Ishikawa (cell line): ENCODE data around the gene RPN1.

Source experiments
- CEBPB ChIP-seq: IDR thresholded peaks from 2 replicates; pipeline ENCODE4 v1.6.1; 2012
- CREB1 ChIP-seq: IDR thresholded peaks from 2 replicates; pipeline ENCODE4 v1.6.1; 2012; ENCODE audit warnings: low read depth
- EGR1 ChIP-seq: IDR thresholded peaks from 2 replicates; pipeline ENCODE4 v1.6.1; 2012
- EP300 ChIP-seq: IDR thresholded peaks from 2 replicates; pipeline ENCODE4 v1.6.1; 2012; ENCODE audit warnings: borderline replicate concordance
- FOXM1 ChIP-seq: IDR thresholded peaks from 2 replicates; pipeline ENCODE4 v1.6.1; 2012; ENCODE audit warnings: low read depth, borderline replicate concordance
- MAX ChIP-seq: IDR thresholded peaks from 2 replicates; pipeline ENCODE4 v1.6.1; 2012
- NFIC ChIP-seq: IDR thresholded peaks from 2 replicates; pipeline ENCODE4 v1.6.1; 2012
- RAD21 ChIP-seq: IDR thresholded peaks from 2 replicates; pipeline ENCODE4 v1.6.1; 2012; ENCODE audit warnings: low read depth
- REST ChIP-seq: IDR thresholded peaks from 2 replicates; pipeline ENCODE4 v1.6.1; 2012; ENCODE audit warnings: low read depth, mild to moderate bottlenecking
- TAF1 ChIP-seq: IDR thresholded peaks from 2 replicates; pipeline ENCODE4 v1.6.1; 2012; ENCODE audit warnings: low read depth, mild to moderate bottlenecking
- TCF12 ChIP-seq: IDR thresholded peaks from 2 replicates; pipeline ENCODE4 v1.6.1; 2012; ENCODE audit warnings: low read depth
- TEAD4 ChIP-seq: IDR thresholded peaks from 2 replicates; pipeline ENCODE4 v1.6.1; 2012
- USF1 ChIP-seq: IDR thresholded peaks from 2 replicates; pipeline ENCODE4 v1.6.1; 2012
- YY1 ChIP-seq: IDR thresholded peaks from 2 replicates; pipeline ENCODE4 v1.6.1; 2012; ENCODE audit warnings: low read depth
- ZBTB7A ChIP-seq: IDR thresholded peaks from 2 replicates; pipeline ENCODE4 v1.6.1; 2012; ENCODE audit warnings: low read depth

Gene RPN1

GRCh38 chr3:128617557-128618397 lies 32.8 kb downstream of the RPN1 start:
- TF ChIP-seq MAX (peak; percentile 70), TEAD4 (no peak), TCF12 (peak; percentile 13; the same call in 1 of the 2 replicates), ZBTB7A (no peak; the same call in 1 of the 2 replicates), EGR1 (no peak), CREB1 (peak; percentile 56; the same call in 1 of the 2 replicates), EP300 (no peak), NFIC (no peak), CEBPB (no peak), REST (no peak), USF1 (peak; percentile 74), TAF1 (peak; percentile 44; the same call in 1 of the 2 replicates), RAD21 (peak; percentile 72), FOXM1 (no peak), YY1 (no peak)

- TF ChIP-seq REST (no peak), ZBTB7A (peak; percentile 86; the same call in 1 of the 2 replicates)
Measured at GRCh38 chr3:128617270-128617556, 33.4 kb downstream of the RPN1 start.

GRCh38 chr3:128616516-128617269 lies 33.9 kb downstream of the RPN1 start:
- TF ChIP-seq TCF12 (no peak), USF1 (no peak), FOXM1 (no peak), CREB1 (no peak), MAX (no peak), RAD21 (no peak), NFIC (no peak), EGR1 (no peak), ZBTB7A (no peak), REST (no peak), YY1 (no peak), EP300 (no peak)

GRCh38 chr3:128614076-128614475 lies 36.5 kb downstream of the RPN1 start:
- no peak for TF ChIP-seq REST
- no peak for TF ChIP-seq TEAD4
- TF ChIP-seq RAD21, result no peak
- no peak for TF ChIP-seq FOXM1
- no peak for TF ChIP-seq ZBTB7A
- no peak for TF ChIP-seq MAX
- TF ChIP-seq EGR1, result no peak
- TF ChIP-seq TCF12, result no peak
- TF ChIP-seq CREB1, result no peak
- TF ChIP-seq CEBPB, result no peak
- TF ChIP-seq YY1, result no peak
- no peak for TF ChIP-seq EP300
- TF ChIP-seq TAF1, result no peak
- TF ChIP-seq NFIC, result no peak
- no peak for TF ChIP-seq USF1
